ENCODE measurements around the gene CRISPLD2. TPM values are rescaled to one million over a fixed set of nuclear protein-coding genes. Genes with fewer than 3 reads are reported as not detected.

Gene CRISPLD2
- total and polyA plus RNA-seq, 9 of the 15 experiments (the other 6 are each of a cell fraction or from before 2014, with no cell fraction given) = 0.03 to 0.24 (median 0.04) TPM; not detected in 4

- TF ChIP-seq ADNP (tag; IDR thresholded peaks at IDR 0.05) (peak; percentile 88), MITF (IDR thresholded peaks at IDR 0.05) (no peak), NFIC (IDR thresholded peaks at IDR 0.05) (no peak), ZBTB9 (CRISPR knock-in tag; IDR thresholded peaks at IDR 0.05) (no peak), NCOA4 (IDR thresholded peaks at IDR 0.05; ENCODE audit: partially characterized antibody) (no peak), REST (IDR thresholded peaks at IDR 0.05; ENCODE audit: borderline replicate concordance) (no peak), REST (CRISPR knock-in tag; IDR thresholded peaks at IDR 0.05; ENCODE audit: low read depth) (no peak), CEBPG (CRISPR knock-in tag; IDR thresholded peaks at IDR 0.05) (no peak), CEBPG (tag; conservative IDR thresholded peaks at IDR 0.05 in 1 of 2, IDR thresholded peaks at IDR 0.05 in 1 of 2) (no peak), SMARCC2 (IDR thresholded peaks at IDR 0.05; ENCODE audit: low read depth) (no peak), IFI16 (CRISPR knock-in tag; IDR thresholded peaks at IDR 0.05) (no peak), ETS1 (conservative IDR thresholded peaks at IDR 0.05; ENCODE audit: control insufficient read depth, low read depth, low read length) (no peak), RNF219 (CRISPR knock-in tag; IDR thresholded peaks at IDR 0.05) (no peak), BRD9 (IDR thresholded peaks at IDR 0.05; ENCODE audit: low read depth, partially characterized antibody) (no peak)
Observed at GRCh38 chr16:84931107-84931494, 111.3 kb downstream of the CRISPLD2 start (continued).
